Raji (cell line): ENCODE measurements around the gene CCDC187.

Experiments used
- POLR2A ChIP-seq: IDR thresholded peaks from 2 replicates; pipeline ENCODE4 v1.6.1; 2011; ENCODE audit warnings: low read depth, low read length, control low read depth; ENCODE audit not compliant: insufficient read depth

Gene CCDC187

GRCh38 chr9:136325358-136325757 lies 21.5 kb upstream of the CCDC187 start:
- no peak for TF ChIP-seq POLR2A

GRCh38 chr9:136324501-136325300 lies 20.8 kb upstream of the CCDC187 start:
- TF ChIP-seq POLR2A = no peak

- no peak for TF ChIP-seq POLR2A
Measured at GRCh38 chr9:136323371-136323789, 19.5 kb upstream of the CCDC187 start.

- no peak for TF ChIP-seq POLR2A
Measured at GRCh38 chr9:136322756-136323330, 18.9 kb upstream of the CCDC187 start.

- TF ChIP-seq POLR2A = no peak
Measured at GRCh38 chr9:136321561-136321960, 17.7 kb upstream of the CCDC187 start.

GRCh38 chr9:136318776-136319241 lies 14.9 kb upstream of the CCDC187 start:
- no peak for TF ChIP-seq POLR2A

GRCh38 chr9:136318111-136318775 lies 14.3 kb upstream of the CCDC187 start:
- no peak for TF ChIP-seq POLR2A

- TF ChIP-seq POLR2A = no peak
Measured at GRCh38 chr9:136317695-136318094, 13.8 kb upstream of the CCDC187 start.

- no peak for TF ChIP-seq POLR2A
Measured at GRCh38 chr9:136316896-136317676, 13.2 kb upstream of the CCDC187 start.

GRCh38 chr9:136316271-136316751 lies 12.4 kb upstream of the CCDC187 start:
- no peak for TF ChIP-seq POLR2A

- TF ChIP-seq POLR2A = no peak
Measured at GRCh38 chr9:136314944-136315343, 11.1 kb upstream of the CCDC187 start.

GRCh38 chr9:136314056-136314416 lies 10.1 kb upstream of the CCDC187 start:
- TF ChIP-seq POLR2A = no peak

GRCh38 chr9:136313111-136314055 lies 9.5 kb upstream of the CCDC187 start:
- no peak for TF ChIP-seq POLR2A

- TF ChIP-seq POLR2A = no peak
Measured at GRCh38 chr9:136312436-136312835, 8.5 kb upstream of the CCDC187 start.

GRCh38 chr9:136312009-136312375 lies 8.1 kb upstream of the CCDC187 start:
- no peak for TF ChIP-seq POLR2A
